Activated CD4-positive, alpha-beta T cell treated with anti-CD3 and anti-CD28 coated beads, Interleukin-2, Interleukin-4, amounts not matched to agents 100 ng/mL and 50 ng/mL, durations not matched to agents 16 hours and 8 hours (primary cell): Measurements from ENCODE around the gene CD1C.
"Not testable (repeated sequence)": the region's sequence is repeated elsewhere in the genome, so short reads cannot be mapped to it uniquely, and the experiment has no call there.

Source experiments
- DNase-seq: peaks from one replicate; pipeline ENCODE4 v3.0.0-alpha.2; 2020; ENCODE audit warnings: low spot score

The CD1C gene

GRCh38 chr1:158289811-158290210 lies at the start of gene CD1C:
CD1C (plus strand) TSS chr1:158289923; CDS start chr1:158290065, 142 bp downstream.
- DNase-seq, result no peak

GRCh38 chr1:158246650-158247049 lies 43.1 kb upstream of the CD1C start:
- DNase-seq, result no peak

GRCh38 chr1:158248118-158248517 lies 41.6 kb upstream of the CD1C start:
- peak; percentile 64 for DNase-seq

- DNase-seq, result no peak
Measured at GRCh38 chr1:158248771-158249170, 41.0 kb upstream of the CD1C start.

GRCh38 chr1:158249646-158250045 lies 40.1 kb upstream of the CD1C start:
- no peak for DNase-seq

- no peak for DNase-seq
Measured at GRCh38 chr1:158251163-158251562, 38.6 kb upstream of the CD1C start.

GRCh38 chr1:158255656-158256055 lies 34.1 kb upstream of the CD1C start:
- no peak for DNase-seq

GRCh38 chr1:158256747-158257146 lies 33.0 kb upstream of the CD1C start:
- DNase-seq, result not testable (repeated sequence)

GRCh38 chr1:158257888-158258287 lies 31.8 kb upstream of the CD1C start:
- no peak for DNase-seq

- no peak for DNase-seq
Measured at GRCh38 chr1:158259117-158259516, 30.6 kb upstream of the CD1C start.

GRCh38 chr1:158272681-158273080 lies 17.0 kb upstream of the CD1C start:
- no peak for DNase-seq

GRCh38 chr1:158274797-158275196 lies 14.9 kb upstream of the CD1C start:
- DNase-seq, result no peak

GRCh38 chr1:158282421-158282820 lies 7.3 kb upstream of the CD1C start:
- DNase-seq, result not testable (repeated sequence)

- peak; percentile 6 for DNase-seq
Measured at GRCh38 chr1:158283965-158284364, 5.8 kb upstream of the CD1C start.

- DNase-seq, result peak; percentile 23
Measured at GRCh38 chr1:158285756-158286241, 3.9 kb upstream of the CD1C start.

- peak; percentile 14 for DNase-seq
Measured at GRCh38 chr1:158286487-158286886, 3.2 kb upstream of the CD1C start.

- no peak for DNase-seq
Measured at GRCh38 chr1:158286941-158287346, 2.8 kb upstream of the CD1C start.

GRCh38 chr1:158290321-158290844 lies 660 bp downstream of the CD1C start:
- no peak for DNase-seq

- DNase-seq, result no peak
Measured at GRCh38 chr1:158295791-158296190, 6.1 kb downstream of the CD1C start.

- no peak for DNase-seq
Measured at GRCh38 chr1:158310623-158311022, 20.9 kb downstream of the CD1C start.

- DNase-seq, result no peak
Measured at GRCh38 chr1:158311066-158311465, 21.3 kb downstream of the CD1C start.

GRCh38 chr1:158323866-158324265 lies 34.1 kb downstream of the CD1C start:
- no peak for DNase-seq

- no peak for DNase-seq
Measured at GRCh38 chr1:158324395-158324794, 34.7 kb downstream of the CD1C start.

GRCh38 chr1:158327481-158327880 lies 37.8 kb downstream of the CD1C start:
- no peak for DNase-seq

- DNase-seq, result no peak
Measured at GRCh38 chr1:158328426-158328825, 38.7 kb downstream of the CD1C start.
